NCI-H774 (cell line): Measurements from ENCODE around the gene ZNF276.

ENCODE experiments used
- DNase-seq: peaks from one replicate; lab custom pipeline; 2025; lab: John Stamatoyannopoulos, UW

ZNF276 gene

DNA sequence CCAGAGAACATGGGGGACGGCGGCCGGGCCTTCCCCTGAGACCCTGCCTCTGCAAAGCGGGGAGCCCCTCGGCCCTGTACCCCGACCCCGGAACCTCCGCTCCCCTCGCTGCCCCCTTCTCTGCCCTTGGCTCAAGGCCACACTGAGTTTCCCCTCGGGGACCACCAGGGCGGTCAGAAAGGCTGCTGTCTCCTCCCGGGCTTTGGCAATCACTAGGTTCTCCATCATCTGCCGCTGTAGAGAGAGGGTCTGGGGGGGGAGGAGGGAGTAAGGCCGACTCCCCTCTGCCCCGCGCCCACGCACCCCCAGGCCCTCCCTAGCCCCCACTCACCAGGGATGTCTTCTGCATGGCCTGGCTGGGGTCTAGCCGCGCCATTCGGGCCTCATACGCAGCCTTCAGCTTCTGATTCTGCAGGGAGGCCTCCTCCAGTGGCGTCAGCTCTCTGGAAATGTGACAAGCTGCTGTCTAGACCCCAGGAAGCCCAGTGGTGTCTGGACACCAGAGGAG, 9.0 kb upstream of the ZNF276 start:
- DNase-seq, result no peak

DNA sequence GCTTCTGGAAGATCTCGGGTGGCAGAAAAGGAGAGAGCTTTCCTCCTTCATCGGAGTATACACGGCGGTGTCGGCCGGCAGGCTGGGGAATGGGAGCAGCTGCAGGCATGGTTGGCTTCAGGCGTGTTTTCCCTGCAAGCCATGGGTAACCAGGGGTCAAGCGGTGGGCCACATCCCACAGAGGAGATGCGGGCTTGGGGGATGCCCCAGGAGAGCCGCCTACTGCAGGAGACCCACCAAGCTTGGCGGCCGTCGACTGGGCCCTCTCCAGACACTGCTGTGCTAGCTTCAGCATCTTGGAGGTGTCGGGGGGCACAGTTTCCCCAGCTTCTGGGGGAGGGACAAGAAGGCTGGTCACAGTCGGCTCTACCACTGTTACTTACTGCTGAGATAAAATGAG, 4.8 kb upstream of the ZNF276 start:
- no peak for DNase-seq

DNA sequence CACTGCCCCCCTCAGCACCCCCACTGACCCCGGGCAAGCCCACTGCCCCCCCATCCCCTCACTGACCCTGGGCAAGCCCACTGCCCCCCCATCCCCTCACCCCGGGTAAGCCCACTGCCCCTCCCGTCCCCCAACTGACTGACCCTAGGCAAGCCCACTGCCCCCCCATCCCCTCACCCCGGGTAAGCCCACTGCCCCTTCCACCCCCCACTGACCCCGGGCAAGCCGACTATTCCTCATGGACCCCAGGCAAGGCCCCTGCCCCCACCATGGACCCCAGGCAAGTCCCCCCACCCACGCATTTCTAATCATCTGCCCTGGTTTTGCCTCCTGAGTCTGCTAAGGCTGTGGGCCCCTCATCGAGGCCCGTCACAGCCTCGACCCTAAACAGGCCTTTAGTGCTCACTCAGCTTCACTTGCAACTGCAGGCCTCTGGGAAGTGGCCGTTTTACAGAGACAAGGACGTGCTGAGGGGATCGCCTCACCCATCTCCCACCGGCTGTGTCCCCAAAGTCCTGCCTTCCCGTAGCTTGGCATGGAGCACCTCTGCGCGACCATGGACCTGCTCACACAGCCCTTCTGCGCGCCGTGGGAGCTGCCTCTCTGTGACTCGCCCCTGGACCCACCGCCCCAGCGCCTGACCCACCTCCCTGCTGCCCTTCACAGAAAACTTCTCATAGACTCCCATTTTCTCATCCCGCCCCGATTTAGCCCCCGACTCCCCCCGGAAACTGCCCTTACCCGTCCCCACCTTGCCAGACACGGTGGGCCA, 4.2 kb upstream of the ZNF276 start:
- DNase-seq, result no peak

DNA sequence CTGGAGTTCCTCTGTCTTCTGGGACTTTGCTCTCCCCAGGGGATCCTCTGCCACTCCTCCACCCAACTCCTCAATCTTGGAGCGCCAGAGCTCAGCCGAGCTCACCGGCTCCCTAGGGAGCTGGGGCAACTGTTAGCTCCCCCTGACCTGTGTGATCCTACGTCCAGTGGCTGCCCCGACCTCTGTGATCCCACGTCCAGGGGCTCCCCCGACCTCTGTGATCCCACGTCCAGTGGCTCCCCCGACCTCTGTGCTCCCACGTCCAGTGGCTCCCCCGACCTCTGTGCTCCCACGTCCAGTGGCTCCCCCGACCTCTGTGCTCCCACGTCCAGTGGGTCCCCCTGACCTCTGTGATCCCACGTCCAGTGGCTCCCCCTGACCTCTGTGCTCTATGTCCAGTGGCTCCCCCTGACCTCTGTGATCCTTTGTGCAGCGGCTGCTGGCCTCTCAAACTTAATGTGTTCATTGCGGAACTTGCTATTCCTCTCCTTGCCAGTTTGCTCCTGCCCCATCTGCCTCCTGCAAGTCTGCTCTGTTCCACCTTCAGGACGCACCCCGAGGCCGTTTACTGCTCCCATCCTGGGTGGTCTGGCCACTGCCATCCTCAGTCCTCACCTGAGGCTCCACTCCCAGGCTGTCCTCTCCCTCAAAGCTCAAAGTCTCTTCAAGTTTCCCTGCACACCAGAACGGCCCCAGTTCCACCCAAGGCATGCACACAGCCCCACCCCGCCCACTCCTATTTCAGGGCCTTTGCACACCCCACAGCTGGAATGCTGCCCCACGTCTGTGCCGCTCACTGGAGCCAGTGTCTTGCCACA, 3.4 kb upstream of the ZNF276 start:
- no peak for DNase-seq

DNA sequence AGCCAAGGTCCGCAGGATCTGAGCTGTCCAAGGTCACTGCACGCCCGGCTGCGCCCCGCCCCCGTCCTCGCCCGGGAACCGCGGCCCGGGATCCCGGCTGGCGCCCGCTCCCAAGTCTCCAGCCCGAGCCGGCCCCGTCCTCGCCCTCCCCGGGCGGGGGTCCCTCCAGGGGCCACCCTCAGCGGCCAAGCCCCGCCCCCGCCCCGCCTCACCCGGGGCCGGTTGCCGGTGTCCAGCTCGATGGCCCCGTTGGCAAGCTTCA, 855 bp upstream of the ZNF276 start:
- no peak for DNase-seq

DNA sequence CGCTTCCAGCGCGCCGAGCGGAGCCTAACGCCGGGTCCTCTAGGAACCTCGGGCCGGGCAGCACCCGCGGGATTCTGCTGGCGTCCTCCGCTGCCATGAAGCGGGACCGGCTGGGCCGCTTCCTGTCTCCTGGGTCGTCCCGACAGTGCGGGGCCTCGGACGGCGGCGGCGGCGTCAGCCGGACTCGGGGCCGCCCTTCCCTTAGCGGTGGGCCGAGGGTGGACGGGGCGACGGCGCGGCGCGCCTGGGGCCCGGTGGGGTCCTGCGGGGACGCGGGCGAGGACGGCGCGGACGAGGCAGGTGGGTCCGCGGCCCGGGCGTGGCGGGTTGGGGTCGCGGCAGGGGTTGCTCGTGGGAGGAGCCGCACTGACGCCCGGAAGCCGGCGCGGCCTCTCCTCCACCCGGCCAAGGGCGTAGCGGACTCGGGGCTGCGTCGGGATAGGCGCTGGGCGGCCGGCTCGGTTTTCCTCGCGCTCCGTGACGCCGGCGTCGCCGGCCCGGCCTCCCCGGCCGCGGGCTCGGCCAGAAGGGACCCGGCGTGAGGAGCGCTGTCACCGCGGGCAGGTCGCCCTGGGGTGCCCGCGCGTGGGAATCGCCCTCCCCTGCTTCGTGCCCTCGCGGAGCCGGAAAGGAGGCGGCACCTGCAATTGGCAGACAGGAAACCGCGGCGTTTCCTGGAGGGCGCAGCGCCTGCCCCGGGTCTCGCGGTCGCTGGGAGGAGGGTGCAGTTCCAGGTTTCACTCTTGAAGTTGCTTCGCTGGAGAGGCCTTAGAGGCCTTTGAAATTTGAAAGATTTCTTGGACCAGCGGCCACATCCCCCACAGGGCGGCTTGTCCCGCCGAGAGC, 432 bp downstream of the ZNF276 start:
- DNase-seq, result peak; percentile 1

DNA sequence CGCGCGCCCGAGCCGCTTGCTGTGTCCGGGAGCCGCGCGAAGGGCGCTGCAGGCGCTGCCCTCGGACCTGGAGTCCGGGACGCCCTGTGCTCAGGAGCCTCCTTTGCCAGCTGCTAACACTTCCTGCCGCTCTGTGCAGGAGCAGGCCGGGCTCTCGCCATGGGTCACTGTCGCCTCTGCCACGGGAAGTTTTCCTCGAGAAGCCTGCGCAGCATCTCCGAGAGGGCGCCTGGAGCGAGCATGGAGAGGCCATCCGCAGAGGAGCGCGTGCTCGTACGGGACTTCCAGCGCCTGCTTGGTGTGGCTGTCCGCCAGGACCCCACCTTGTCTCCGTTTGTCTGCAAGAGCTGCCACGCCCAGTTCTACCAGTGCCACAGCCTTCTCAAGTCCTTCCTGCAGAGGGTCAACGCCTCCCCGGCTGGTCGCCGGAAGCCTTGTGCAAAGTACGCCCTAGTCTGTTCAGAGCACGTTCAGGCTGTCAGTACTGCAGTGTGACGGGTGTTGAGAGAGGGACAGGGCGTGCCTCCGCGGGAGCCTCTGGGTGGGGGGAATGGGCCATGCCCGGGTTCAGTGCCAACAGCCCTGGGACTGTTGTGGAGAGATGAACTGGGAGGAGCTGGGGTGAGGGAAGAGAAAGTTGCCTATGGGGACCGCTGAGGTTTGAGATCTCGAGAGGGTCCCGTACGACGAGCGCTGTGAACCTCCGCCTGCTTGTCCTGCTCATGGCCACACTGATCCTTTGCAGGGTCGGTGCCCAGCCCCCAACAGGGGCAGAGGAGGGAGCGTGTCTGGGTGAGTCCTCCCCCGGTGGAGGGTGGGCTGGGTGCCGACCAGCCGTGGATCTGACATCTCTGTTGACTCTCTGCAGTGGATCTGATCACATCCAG, 1.3 kb downstream of the ZNF276 start:
- DNase-seq, result no peak

DNA sequence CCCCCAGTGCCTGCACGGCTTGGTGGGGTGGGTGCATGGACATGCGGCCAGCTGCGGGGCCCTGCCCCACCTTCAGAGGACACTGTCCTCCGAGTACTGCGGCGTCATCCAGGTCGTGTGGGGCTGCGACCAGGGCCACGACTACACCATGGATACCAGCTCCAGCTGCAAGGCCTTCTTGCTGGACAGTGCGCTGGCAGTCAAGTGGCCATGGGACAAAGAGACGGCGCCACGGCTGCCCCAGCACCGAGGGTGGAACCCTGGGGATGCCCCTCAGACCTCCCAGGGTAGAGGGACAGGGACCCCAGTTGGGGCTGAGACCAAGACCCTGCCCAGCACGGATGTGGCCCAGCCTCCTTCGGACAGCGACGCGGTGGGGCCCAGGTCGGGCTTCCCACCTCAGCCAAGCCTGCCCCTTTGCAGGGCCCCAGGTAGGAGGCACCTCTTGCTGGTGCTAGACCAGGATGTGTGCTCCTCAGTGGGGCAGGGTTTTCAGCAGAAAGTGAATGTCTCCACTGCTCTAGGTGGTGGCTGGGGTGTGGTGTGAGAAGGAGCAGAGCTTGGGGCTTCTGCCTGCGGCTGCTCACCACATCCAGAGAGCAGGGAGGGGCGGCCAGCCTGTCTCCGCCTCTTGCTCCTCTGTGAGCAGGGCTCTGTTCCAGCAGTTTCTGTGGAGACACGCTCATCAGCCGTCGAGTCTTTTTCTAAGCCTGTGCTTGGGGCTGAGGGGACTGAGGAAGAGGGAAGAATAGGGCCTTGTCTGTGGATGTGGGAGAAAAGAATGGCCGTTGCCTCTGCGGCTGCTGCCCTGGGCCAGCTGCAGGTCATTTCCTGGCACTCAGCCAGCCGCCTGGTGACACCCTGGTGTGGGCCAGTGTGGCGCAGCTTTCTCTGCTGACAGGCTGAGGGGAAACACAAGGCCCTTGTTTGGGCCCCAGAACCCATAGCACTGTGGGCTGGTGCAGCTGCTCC, 2.2 kb downstream of the ZNF276 start:
- DNase-seq, result no peak

DNA sequence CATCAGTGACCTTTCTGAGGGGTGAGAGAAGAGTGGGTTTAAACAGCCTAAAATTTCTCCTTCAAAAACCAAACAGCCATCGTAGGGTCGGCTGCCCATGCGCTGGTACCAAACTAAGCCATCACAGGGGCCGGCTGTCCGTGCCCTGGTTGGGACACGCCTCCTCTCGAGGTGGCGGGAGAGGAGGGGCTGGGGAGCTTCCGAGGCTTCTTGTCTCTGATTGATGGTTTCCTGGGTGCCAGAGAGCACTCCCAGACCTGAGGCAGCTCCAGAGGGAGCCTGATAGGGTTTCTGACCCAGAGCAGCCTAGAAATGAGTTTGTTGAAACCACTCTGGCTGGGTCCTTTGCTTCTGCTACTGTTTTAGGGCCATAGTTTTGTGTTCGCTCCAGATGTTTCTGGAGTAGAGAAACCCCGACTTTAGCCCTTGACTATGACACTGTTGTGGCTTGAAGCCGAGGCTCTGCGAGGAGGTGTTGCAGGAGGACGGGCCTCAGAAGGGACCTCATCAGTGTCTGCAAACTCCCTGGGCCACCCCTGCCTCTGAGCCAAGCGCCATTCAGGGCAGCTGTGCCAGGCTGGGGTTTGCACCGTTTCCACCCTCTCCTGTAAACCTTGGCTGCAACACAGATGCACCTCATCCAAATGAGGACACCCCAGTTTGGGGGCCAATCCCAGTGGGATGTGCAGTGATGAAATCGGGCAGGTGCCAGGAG, 6.2 kb downstream of the ZNF276 start:
- no peak for DNase-seq

DNA sequence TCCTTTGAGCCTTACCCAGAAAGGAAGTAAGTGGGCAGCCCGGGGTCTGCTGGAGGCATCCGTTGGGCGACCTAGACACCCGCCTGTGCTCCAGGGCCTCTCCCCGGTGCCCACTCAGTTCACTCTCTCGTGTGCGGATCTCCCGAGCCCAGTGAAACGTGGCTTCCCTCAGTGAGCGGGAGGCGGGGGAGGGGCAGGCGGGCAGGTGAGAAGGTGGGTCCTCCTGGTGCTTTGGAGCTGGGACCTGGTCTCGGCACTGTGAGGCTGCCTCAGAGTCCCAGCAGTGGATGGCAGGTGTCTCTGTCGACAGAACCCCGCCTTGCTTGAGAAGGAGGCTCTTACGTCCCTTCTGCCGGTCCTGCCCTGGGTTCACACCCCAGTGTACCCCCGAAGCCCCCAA, 8.0 kb downstream of the ZNF276 start:
- no peak for DNase-seq

DNA sequence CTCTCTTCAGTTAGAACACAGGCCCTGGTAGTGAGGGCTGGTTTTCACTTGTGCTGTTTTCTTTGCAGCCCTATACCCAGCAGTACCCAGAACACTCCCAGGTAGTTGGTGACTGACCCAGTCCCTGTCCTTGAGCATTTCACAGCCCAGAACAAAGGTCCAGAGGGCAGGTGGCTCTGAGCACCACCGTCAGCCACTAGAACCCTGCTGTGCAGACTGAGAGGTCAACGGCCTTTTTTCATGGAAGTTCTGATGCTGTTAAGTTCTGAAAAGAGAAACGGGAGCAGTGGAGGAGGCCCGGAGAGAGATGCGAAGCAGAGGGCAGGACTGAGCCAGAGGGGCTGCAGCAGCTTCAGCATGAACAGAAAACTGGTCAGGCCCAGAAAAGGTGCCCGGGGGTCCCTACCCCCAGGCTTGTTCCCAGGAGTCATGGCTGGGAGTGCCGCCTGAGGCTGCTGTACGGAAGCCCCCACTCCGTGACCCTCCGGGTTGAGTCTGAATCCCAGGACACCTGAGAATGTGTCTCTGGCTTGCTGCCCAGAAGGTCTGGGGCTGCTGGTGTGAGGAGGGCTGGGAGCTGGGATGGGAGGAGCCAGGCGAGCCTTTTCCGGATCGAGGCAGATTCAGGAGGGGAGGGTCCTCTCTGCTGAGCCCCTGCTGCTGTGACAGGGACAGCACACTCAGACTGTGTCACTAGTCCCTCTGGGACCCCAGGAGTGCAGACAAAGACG, 8.7 kb downstream of the ZNF276 start:
- DNase-seq, result no peak

DNA sequence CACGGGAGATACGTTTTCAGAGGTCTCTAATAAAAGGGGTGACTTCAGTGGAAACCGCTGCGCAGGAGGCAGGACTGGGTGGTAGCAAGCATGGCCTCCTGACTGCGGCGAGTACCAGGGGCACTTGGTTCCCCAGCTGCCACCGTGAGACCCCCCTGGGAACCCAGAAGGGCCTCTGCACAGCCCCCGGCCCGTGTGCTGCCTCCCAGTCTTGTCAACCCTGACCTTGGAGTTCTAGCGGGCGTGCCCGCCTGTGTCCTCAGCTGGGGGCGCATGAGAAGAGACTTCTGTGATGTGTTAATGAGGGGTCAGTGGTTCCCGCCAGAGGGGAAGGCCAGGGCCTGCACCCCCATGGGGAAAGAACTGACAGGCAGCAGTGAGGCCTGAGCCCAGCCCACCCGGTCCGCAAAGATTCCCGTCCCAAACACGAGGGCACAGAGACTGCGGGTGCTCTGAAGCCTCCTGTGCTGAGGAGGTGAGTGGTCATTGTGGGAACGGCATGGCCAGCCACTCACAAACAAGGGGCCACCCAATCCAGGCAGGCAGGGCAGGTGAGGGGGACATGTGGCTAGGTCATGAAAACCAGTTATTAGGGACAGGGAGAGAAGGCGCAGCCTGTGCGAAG, 9.4 kb downstream of the ZNF276 start:
- no peak for DNase-seq

DNA sequence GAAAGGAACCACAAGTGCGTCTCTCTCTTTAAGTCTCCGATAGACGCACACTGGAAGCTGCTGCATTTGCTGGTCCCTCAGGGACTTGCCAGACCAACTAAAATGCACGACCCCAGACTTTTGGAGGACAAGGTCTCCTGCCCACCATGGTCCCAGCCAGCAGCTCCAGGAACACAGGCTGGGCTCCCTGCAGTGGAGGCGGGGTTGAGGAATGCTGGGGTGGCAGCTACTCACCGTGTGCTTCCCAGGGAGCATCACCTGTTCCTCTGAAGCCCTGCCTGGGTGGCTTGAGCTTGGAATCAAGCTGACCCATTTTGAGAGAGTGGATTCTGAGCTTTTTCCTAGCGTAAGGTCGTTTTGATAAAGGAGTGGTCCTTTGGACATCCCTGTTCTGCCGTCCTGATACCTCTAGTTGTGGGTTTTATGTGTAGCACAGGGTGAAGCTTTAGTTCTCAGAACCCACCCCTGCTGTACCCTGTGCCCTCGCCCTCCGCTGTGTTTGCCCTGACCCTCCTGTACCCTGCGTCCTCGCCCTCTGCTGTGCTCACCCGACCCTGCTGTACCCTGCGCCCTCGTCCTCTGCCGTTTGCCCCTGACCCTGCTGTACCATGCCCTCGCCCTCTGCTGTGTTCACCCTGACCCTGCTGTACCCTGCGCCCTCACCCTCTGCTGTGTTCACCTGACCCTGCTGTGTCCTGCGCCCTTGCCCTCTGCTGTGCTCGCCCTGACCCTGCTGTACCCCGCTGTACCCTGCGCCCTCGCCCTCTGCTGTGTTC, 11.0 kb downstream of the ZNF276 start:
- DNase-seq, result no peak

DNA sequence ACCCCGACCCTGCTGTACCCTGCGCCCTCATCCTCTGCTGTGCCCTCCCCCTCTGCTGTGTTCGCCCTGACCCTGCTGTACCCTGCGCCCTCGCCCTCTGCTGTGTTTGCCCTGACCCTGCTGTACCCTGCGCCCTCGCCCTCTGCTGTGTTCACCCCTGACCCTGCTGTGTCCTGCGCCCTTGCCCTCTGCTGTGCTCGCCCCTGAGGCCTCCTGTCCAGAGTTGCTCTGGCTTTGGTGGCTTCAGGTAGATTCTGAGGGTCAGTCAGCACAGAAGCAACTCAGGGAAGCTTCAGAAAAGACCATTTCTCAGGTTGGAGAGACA, 11.5 kb downstream of the ZNF276 start:
- no peak for DNase-seq

DNA sequence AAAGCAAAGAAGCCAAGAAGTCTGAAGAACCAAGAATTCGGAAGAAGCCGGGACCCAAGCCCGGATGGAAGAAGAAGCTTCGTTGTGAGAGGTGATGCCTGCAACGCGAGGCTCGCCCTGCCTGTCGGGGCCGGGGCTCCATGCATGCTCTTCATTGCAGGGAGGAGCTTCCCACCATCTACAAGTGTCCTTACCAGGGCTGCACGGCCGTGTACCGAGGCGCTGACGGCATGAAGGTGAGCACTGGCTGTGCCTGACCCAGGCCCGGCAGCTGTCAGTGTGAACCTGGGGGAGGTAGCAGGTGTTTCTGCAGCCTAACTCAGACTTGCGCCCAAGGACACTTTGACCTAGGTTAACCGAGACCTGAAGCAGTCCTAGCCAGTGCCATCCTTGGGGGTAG, 12.0 kb downstream of the ZNF276 start:
- no peak for DNase-seq

DNA sequence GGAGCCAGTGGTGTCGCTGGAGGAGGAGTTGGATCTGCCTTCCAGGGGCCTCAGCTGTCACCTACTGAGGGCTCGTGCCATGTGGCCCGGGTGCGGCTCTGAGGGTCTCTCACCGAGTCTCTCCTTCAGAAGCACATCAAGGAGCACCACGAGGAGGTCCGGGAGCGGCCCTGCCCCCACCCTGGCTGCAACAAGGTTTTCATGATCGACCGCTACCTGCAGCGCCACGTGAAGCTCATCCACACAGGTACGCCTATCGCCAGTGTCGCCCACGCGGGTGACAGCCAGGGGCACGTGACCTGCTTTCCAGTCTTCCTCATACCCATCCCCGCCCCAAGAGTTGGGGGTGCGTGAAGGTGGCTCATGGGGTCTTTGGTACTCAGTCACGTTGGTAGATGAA, 12.5 kb downstream of the ZNF276 start:
- DNase-seq, result no peak

DNA sequence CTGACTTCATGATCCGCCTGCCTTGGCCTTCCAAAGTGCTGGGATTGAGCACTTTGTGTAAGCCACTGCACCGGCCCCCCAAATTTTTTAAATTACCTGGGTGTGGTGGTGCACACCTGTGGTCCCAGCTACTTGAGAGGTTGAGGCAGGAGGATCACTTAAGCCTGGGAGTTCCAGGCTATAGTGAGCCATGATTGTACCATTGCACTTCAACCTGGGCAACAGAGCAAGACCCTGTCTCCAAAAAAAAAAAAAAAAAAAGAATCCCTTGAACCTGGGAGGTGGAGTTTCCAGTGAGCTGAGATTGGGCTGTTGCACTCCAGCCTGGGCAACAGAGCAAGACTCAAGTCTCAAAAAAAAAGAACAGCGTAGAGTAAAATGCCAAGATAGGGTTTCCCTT, 15.2 kb downstream of the ZNF276 start:
- no peak for DNase-seq
